ENCODE results near the gene DEDD.

Gene DEDD, protein sequence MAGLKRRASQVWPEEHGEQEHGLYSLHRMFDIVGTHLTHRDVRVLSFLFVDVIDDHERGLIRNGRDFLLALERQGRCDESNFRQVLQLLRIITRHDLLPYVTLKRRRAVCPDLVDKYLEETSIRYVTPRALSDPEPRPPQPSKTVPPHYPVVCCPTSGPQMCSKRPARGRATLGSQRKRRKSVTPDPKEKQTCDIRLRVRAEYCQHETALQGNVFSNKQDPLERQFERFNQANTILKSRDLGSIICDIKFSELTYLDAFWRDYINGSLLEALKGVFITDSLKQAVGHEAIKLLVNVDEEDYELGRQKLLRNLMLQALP

GRCh38 chr1:161132410-161133219, at the start of gene DEDD:
Gene DEDD (minus strand): TSS chr1:161132667. CDS start chr1:161124462, 8,205 bp downstream.
- peak; percentile 95 for DNase-seq (ENCODE audit: low read depth)

GRCh38 chr1:161182214-161182613, 49.7 kb upstream of the DEDD start:
- no peak for DNase-seq (ENCODE audit: low read depth)

- no peak for DNase-seq (ENCODE audit: low read depth)
Observed at GRCh38 chr1:161180639-161181038, 48.2 kb upstream of the DEDD start.

DNA sequence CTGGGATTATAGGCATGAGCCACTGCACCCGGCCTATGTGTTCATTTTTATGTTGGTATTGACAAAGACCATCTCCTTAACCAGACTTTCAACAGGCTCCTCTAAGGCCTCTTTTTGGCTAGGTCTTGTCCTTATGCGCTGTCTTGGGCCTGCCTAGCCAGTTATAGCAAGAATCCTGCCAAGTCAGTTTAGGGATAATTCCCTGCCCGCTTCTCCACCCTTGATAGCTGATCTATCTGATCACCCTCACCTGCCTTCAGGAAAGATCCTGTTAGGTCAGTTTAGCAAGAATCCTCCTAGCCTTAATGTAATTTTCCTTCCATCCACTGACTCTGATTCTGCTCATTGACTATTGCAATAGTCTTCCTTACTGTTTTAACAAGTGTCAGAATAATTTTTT, 47.2 kb upstream of the DEDD start:
- no peak for DNase-seq (ENCODE audit: low read depth)

GRCh38 chr1:161177936-161178244, 45.4 kb upstream of the DEDD start:
- DNase-seq (ENCODE audit: low read depth): no peak

GRCh38 chr1:161177112-161177935, 44.9 kb upstream of the DEDD start, which contains the start of gene B4GALT3:
Gene B4GALT3 (minus strand): TSS chr1:161177507. CDS start chr1:161176060, 1,447 bp downstream.
- no peak for DNase-seq (ENCODE audit: low read depth)

DNA sequence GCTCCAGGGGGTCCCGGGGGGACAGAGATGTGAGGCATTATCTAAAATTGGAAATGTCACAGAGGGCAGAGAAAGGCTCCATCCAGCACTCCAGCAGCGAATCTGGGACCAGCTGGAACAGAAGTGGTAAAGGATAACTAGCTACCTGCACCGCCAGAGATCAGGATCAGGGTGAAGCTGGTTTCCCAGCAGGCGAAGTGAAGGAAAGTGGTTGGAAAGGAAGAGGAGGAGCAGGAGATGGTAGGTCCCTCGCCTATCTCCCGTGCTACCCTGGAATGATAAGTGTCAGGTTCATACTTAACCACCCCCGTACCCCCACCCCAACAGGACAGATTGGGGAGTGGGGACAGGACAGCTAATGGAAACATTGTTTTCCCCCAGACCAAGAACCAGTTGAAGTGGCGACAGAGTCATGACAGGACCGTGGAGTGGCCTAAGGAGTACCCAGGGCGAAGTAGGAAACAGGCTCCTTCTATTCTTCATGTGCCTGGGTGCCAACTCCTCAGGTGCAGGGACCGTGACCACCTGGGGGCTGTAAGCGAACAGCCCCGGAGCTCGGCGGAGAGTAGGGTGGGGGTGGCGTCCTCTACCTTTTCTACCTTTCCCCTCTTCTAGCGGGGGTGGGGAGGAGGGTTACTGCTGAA, 44.1 kb upstream of the DEDD start:
- DNase-seq (ENCODE audit: low read depth): no peak

DNA sequence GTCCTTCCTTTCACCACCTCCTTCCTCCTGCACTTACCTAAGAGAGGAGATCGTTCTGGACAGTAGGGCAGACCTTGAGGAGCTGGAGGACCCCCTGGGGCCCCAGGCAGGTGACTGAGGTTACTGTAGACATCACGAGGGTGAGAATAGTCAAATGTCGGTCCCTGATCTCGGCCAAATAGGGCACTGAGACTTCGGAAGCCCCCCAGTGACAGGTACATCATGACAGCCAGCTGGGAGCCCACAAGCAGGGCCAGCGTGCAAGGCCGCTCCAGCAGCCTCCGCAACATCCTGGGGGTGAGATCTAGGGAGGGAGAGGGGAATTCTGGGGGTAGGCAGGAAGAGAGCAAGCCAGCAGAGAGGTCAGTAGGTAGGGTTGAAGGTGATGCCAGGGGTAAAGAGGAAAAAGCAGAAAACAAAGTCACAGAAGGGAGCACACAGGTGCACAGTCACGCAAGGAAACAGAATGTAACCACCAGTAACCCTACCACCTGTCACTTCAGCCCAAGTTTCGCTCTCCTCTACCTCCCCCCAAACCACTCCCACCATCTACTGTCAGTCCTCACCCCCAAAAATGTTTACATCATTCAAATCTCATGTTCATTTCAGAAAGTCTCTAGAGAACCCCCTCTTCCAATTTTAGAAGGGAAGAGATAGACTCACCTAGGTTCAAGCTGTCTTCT, 43.4 kb upstream of the DEDD start:
- DNase-seq (ENCODE audit: low read depth): no peak

- no peak for DNase-seq (ENCODE audit: low read depth)
Observed at GRCh38 chr1:161174911-161175310, 42.4 kb upstream of the DEDD start.

- no peak for DNase-seq (ENCODE audit: low read depth)
Observed at GRCh38 chr1:161173711-161174110, 41.2 kb upstream of the DEDD start.

- DNase-seq (ENCODE audit: low read depth): peak; percentile 79
Observed at GRCh38 chr1:161172776-161173376, 40.4 kb upstream of the DEDD start.

- no peak for DNase-seq (ENCODE audit: low read depth)
Observed at GRCh38 chr1:161172349-161172748, 39.9 kb upstream of the DEDD start.

GRCh38 chr1:161171696-161172095, 39.2 kb upstream of the DEDD start:
- no peak for DNase-seq (ENCODE audit: low read depth)

GRCh38 chr1:161171191-161171590, 38.7 kb upstream of the DEDD start:
- DNase-seq (ENCODE audit: low read depth): no peak

DNA sequence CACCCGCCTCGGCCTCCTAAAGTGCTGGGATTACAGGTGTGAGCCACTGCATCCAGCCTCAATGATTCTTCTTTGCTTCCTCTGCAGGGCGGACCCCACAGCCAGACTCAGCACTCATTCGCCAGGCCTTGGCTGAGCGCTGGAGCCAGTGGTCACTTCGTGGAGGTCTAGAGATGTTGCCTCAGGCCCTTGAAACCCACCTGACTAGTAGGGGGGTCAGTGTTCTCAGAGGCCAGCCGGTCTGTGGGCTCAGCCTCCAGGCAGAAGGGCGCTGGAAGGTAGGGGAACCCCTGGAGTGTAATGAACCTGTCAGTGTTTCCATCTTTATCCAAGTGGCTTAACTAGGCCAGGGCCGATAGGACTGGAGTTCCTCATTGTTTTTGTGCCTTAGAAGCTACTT, 36.4 kb upstream of the DEDD start:
- no peak for DNase-seq (ENCODE audit: low read depth)

- DNase-seq (ENCODE audit: low read depth): no peak
Observed at GRCh38 chr1:161166669-161167548, 34.4 kb upstream of the DEDD start.

DNA sequence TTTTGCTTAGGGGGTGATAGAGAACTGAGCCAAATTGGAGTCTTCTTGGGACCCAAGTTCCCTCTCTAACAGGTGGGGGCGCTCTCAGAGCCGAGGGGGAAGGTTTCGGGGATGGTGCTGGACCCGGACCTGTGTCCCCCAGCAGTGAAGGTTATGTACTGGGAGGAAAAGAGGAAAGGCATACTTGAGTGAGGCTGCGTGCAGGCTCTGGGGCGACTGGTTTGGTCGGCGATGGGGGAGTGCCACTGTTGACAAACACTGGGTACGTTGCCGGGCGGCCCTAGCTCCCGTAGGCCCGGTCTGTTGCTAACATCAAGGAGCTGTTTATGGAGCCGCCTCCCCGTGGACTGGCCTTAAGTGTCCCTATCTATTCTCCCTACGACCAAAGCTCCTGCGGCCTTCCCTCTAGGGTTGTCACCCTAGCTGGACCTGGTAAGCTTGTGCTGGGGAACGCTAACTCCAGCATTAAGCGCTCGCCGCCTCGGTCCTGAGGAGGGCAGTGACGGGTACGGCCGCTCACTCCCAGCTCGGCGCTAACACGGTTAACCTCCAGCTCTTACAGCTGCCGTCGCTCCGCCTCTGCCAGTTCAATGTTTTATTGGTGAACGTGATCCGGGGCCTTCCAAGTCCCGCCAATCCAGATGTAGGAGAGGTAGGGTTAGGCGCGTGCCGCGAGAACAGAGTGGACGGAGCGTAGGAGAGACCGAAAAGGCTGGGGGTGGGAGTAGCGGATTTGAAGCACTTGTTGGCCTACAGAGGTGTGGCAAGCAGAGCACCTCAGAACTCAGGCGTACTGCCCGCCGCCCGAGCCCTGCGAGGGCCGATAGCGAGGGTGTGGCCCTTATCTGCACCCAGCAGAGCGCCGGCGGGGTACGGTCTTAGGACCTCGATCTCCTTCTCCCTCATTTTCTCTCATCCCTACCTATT, 33.5 kb upstream of the DEDD start, which contains the start of gene PPOX:
PPOX (plus strand) TSS at position 685 of the 927 bp plus-strand sequence. CDS start 422 bp downstream, outside the sequence.
- DNase-seq (ENCODE audit: low read depth): peak; percentile 97

DNA sequence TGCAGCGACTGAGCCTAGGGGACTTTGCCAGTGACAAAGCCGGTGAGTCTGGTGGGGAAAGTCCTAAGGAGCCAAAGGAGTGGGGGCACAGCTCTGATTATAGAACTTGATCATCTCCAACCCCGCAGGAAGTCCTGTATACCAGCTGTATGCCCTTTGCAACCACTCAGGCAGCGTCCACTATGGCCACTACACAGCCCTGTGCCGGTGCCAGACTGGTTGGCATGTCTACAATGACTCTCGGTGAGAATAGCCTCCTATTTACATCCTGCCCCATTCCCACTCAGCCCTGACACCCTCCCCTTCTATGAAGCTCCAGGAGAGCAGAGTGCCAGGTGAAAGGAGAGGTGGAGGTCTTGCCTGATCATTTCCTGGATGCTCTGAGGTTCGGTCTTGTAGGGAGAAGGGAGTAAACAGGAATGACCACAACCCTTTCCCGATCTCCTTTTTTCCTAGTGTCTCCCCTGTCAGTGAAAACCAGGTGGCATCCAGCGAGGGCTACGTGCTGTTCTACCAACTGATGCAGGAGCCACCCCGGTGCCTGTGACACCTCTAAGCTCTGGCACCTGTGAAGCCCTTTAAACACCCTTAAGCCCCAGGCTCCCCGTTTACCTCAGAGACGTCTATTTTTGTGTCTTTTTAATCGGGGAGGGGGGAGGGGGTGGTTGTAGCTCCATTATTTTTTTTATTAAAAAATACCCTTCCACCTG, 32.6 kb upstream of the DEDD start:
- DNase-seq (ENCODE audit: low read depth): no peak
